Measurements from ENCODE around the gene SLC16A5. TPM values are rescaled to one million over a fixed set of nuclear protein-coding genes. Genes with fewer than 3 reads are reported as not detected.
A peak's percentile ranks its signal among the peaks of the same experiment; 100 is the strongest.

The SLC16A5 gene
- total and polyA plus RNA-seq, 12 donors: 0.77 to 3.9 (median 1.7) TPM

DNA sequence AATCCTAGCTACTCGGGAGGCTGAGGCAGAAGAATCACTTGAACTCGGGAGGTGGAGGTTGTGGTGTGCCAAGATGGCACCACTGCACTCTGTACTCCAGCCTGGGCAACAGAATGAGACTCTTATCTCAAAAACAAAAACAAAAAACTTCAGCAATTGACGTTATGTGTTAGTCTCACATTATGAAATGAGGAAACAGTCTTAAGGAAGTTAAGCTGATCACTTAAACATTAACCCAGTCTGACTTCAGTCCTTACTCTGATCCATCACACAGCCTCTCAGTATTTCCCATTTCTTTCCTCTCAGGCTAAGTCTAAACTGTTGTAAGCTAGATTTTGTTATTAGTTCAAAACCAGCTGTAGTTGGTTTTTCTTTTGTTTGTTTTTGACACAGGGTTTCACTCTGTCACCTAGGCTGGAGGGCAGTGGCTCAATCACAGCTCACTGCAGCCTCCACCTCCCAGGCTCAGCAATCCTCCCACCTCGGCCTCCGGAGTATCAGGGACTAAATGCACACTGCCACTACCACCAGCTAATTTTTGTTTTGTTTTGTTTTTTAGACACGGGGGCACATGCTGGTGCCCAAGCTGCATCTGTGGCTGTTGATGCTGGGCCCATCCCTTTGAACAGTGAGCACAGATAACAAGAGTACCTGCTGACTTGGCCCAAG is 60.3 kb downstream of the SLC16A5 start:
- WGBS, 4 donors: 85 to 90% (median 87%) methylated on average over 6 of the region's 6 CpGs
- H3K4me1 ChIP-seq (replicated peaks in 1 of 2): peaks cover 3 to 8% of the 10 kb centered on the region in 2 donors
- no peak for TF ChIP-seq POLR2A (IDR thresholded peaks at IDR 0.05)
- TF ChIP-seq, protein P1, sequence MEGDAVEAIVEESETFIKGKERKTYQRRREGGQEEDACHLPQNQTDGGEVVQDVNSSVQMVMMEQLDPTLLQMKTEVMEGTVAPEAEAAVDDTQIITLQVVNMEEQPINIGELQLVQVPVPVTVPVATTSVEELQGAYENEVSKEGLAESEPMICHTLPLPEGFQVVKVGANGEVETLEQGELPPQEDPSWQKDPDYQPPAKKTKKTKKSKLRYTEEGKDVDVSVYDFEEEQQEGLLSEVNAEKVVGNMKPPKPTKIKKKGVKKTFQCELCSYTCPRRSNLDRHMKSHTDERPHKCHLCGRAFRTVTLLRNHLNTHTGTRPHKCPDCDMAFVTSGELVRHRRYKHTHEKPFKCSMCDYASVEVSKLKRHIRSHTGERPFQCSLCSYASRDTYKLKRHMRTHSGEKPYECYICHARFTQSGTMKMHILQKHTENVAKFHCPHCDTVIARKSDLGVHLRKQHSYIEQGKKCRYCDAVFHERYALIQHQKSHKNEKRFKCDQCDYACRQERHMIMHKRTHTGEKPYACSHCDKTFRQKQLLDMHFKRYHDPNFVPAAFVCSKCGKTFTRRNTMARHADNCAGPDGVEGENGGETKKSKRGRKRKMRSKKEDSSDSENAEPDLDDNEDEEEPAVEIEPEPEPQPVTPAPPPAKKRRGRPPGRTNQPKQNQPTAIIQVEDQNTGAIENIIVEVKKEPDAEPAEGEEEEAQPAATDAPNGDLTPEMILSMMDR (IDR thresholded peaks at IDR 0.05): no peak
- DNase-seq: peak in 1 of 7 donors; percentile 3
- H3K36me3 ChIP-seq (replicated peaks in 1 of 2): peaks cover 0 to 25% of the 10 kb centered on the region in 2 donors
- H3K4me3 ChIP-seq: no peak overlapping the region
- intact Hi-C loops (cut with DNase I): no loop called here
- peak overlapping the region in 1 of 5 donors; percentile 31 for H3K27ac ChIP-seq
- H3K9me3 ChIP-seq (replicated peaks in 1 of 3): no peaks in the 10 kb centered on the region
- no peaks in the 10 kb centered on the region for H3K27me3 ChIP-seq

DNA sequence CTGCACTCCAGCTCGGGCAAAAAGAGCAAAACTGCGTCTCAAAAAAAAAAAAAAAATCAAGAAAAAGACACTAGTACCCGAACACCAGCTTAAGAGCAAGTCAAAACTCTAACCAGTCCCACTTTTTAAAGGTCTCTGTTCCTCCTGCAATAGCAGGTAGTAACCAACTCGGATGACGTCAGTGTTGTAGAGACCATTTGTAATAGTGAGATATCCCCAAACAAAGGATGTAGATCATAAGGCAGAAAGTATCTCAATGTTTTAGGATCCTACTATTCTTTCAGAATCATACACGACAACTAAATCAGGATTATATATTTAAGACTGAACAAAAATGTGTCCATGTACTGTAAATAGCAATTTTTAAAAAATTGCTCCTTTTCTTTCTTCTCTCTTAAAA is 64.2 kb downstream of the SLC16A5 start:
- Histone ChIP-seq H3K36me3 (replicated peaks in 1 of 2) (peaks cover 0 to 5% of the 10 kb centered on the region in 2 donors), H3K27me3 (no peaks in the 10 kb centered on the region), H3K4me3 (no peak overlapping the region), H3K4me1 (replicated peaks in 1 of 2) (peaks cover 12 to 15% of the 10 kb centered on the region in 2 donors), H3K9me3 (replicated peaks in 1 of 3) (no peaks in the 10 kb centered on the region), H3K27ac (no peak overlapping the region)
- TF ChIP-seq, protein P1 (IDR thresholded peaks at IDR 0.05): no peak
- no peak for TF ChIP-seq POLR2A (IDR thresholded peaks at IDR 0.05)
- DNase-seq: no peak
- WGBS, 4 donors: 90 to 96% (median 91%) methylated on average over 6 of the region's 6 CpGs
- intact Hi-C loops (cut with DNase I): no loop called here

DNA sequence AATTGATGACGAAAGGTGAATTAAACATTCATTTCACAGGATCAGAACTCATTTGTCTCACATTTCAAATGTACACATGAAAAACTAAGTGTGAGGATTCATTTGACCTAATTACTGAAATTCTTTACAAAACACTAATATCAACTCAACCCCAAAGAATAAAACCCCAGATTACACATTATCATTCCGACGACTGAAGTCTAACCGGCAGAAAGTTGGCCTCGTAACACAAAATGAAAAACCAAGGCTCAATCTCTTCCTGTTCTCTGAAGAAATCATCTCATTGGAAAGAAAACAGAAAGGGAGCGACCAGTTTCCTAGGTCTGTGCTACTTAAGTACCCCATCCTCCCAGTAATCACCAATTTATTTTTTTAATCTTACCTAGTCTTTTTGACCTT is 64.8 kb downstream of the SLC16A5 start:
- no peaks in the 10 kb centered on the region for H3K27me3 ChIP-seq
- no peaks in the 10 kb centered on the region for H3K9me3 ChIP-seq (replicated peaks in 1 of 3)
- TF ChIP-seq, protein P1 (IDR thresholded peaks at IDR 0.05): no peak
- no peak for TF ChIP-seq POLR2A (IDR thresholded peaks at IDR 0.05)
- peaks cover 12 to 15% of the 10 kb centered on the region in 2 donors for H3K4me1 ChIP-seq (replicated peaks in 1 of 2)
- H3K4me3 ChIP-seq: no peak overlapping the region
- no peak for DNase-seq
- H3K36me3 ChIP-seq (replicated peaks in 1 of 2): peaks cover 0 to 2% of the 10 kb centered on the region in 2 donors
- WGBS, 4 donors: 81 to 88% (median 87%) methylated on average over 6 of the region's 6 CpGs
- intact Hi-C loops (cut with DNase I): no loop called here
- H3K27ac ChIP-seq: no peak overlapping the region

DNA sequence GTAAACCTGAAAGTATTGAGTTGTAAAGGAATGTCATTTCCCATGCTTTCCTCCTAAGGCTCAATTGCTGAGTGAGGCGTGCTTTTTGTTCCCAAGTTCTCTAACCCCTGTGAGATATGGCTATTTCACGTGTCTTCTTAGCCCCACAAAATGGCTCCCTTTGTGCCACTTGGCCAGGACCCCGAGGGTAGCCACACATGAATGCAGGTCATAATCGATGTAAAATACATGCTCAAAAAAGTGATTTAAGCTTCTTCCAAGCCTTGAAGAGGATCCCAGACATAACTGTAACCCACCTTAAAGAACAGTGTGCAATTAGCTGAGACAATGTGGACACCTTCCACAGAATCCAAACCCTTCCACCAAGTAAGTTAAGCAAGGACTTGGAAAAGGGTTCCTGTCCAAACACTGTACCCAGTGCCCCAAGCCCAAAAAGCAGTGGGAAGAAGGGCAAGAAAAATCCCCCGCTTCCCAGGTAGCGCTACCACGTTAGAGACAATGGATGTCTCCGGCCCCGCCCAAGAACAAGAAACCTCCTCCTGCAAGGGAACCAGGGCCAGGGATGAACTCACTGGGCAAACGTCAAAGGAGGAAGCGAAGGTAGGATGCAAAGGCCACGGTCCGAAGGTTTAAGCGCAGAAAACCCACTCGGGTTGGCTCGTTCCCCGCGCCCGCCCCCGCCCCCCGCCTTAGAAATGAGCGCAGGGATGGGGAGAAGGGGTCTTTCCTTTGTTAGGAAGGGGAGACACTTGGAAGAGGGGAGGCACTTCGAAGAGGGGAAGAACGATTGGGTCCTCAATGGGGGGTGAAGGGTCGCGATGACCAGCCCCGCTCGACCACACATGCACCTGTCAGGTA is 65.4 kb downstream of the SLC16A5 start:
- intact Hi-C loops (cut with DNase I): no loop called here
- peak overlapping the region; percentile 12 to 89 (median 69) for H3K4me3 ChIP-seq
- DNase-seq: peak in 3 of 7 donors; percentile 24 to 27 (median 26)
- peaks cover 12 to 15% of the 10 kb centered on the region in 2 donors for H3K4me1 ChIP-seq (replicated peaks in 1 of 2)
- peaks cover 0 to 1% of the 10 kb centered on the region in 2 donors for H3K36me3 ChIP-seq (replicated peaks in 1 of 2)
- no peak overlapping the region for H3K27ac ChIP-seq
- 8 to 11% (median 9%) methylated on average over 28 of the region's 28 CpGs for WGBS, 4 donors
- no peak for TF ChIP-seq POLR2A (IDR thresholded peaks at IDR 0.05)
- TF ChIP-seq, protein P1 (IDR thresholded peaks at IDR 0.05): no peak
- no peaks in the 10 kb centered on the region for H3K27me3 ChIP-seq
- H3K9me3 ChIP-seq (replicated peaks in 1 of 3): no peaks in the 10 kb centered on the region
